GM19372 (cell line): Measurements from ENCODE around the gene UPP2.

Experiments used
- ATAC-seq: cut with Tn5 transposase; IDR thresholded peaks from one replicate; pipeline ENCODE4 v1.9.1; 2021; ENCODE audit warnings: mild to moderate bottlenecking, low read depth, moderate library complexity; ENCODE audit not compliant: unreplicated experiment

The UPP2 gene

DNA sequence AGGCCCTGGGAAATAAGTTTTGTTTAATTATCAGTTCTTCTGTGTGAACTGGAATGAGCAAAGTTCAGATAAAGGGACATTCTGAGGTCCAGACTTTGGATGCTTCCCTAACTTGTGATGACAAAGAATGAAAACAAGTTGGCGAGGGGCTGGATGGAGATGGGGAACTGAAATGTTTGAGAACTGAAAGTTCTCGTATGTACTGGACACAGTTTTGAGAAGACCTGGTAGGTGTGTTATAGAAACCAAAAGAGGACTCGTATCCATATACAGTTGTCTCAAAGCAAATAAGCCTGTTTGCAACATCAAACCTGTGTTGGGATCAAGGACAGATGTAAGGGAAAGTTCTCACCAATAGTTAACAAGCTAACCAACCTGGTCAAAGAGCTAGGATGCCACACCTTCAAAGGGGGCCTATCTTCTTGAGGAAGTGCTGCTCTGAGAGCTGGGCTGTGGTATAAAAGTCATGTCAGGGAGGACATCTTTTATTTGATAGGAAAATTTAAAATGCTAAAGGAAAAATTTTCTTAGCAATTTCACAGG is at the start of gene UPP2:
UPP2 (plus strand) TSS at position 493 of the 543 bp plus-strand sequence. CDS start 188 bp downstream, outside the sequence.
- no peak for ATAC-seq

DNA sequence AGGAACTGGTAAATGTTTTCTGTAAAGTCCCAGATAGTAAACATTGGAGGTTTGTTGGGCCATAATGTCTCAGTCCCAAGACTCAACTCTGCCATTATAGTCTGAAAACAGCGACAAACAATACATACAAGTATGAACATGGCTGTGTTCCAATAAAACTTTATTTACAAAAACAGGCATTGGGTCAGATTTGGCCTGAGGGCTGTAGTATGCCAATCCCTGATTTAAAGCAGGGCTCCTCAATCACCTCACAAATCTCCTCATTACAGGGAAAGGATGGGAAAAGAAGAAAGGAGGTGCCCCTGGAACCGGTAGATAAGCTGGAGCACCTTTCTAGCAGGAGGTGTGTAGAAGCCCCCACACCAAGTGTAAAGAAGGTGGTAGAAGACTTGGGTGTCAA is 48.9 kb upstream of the UPP2 start:
- no peak for ATAC-seq

DNA sequence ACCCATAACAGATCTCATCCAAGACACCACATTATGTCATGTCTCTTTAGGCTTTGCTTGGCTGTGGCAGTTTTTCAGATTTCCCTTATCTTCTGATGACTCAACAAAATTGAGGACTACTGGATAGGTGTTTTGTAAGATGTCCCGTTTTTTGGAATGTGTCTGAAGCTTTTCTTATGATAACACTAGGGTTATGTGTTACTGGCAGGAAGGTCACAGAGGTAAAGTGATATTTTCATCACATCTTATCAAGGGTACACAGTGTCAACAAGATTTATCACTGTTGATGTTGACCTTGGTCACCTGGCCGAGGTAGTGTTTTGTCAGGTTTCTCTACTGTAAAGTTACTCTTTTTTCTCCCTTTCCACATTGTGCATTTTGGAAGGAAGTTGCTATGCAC is 44.8 kb upstream of the UPP2 start:
- ATAC-seq = no peak

DNA sequence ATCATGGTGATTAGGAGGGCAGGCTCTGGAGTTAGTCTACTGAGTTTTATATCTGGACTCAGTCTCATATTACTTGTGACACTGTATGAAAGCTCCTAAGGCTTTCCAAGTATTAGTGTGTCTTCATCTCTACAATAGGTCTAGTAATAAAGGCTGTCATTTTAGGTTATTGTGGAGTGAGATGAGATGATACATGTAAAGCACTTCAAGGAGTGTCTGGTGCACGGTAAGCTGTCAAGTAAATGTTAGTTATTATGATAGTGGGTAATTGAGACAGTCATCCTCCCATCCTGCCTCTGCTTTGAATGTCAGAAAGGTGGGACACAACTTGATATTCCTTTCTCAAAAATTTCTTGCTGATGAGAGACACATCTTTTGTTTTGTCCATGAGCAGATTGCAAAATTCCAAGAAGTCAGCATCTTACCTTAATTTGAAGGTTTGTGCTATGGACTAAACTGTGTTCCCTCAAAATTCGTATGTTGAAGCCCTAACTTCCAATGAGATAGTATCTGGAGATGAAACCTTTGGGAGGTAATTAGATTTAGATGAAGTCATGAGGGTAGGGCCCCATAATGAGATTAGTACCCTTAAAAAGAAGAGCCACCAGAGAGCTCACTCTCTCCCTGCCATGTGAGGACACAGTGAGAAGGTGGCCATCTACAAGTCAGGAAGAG is 41.4 kb upstream of the UPP2 start:
- ATAC-seq = no peak

DNA sequence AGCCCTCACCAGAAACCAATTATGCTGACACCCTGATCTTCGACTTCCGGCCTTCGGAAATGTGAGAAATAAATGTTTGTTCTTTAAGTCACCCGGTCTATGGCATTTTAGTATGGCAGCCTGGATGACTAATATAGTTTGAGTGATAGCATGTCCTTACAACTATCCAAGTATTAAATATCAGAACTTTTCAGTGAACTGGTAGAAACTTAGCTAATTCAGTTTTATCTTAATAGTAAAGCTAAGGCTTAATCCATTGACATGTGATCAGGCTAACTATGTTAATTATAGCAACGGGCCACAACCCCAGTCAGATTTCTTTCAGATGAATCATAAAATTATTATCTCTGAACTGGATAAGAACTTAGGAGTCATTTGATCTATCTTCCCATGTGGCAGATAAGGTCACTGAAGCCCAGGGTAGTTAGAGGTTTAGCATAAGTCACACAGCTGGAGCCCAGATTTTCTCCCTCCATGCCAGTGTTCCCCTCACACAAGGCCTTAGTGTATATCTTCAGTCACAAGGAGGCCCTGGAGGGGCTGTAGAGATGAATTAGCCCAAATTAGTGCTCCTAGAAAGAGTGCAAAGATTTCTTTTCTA is 40.7 kb upstream of the UPP2 start:
- ATAC-seq = no peak

DNA sequence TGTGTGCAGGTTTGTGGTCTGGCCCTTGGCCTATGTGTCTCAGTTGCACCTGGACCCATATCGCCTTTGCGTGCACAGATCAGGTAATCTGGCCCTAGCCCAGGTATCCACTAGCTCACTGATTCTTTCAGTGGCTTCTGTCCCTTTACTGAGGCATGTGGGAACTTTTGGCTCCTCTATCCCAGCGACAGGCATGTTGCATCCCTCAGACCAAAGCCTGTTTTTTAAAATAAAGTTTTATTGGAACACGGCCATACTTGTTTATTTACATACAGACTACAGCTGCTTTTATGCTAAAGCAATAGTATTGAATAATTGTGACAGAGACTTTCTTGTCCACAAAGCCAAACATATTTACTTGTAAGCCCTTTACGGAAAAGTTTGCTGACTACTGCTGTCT is 39.9 kb upstream of the UPP2 start:
- ATAC-seq = no peak

DNA sequence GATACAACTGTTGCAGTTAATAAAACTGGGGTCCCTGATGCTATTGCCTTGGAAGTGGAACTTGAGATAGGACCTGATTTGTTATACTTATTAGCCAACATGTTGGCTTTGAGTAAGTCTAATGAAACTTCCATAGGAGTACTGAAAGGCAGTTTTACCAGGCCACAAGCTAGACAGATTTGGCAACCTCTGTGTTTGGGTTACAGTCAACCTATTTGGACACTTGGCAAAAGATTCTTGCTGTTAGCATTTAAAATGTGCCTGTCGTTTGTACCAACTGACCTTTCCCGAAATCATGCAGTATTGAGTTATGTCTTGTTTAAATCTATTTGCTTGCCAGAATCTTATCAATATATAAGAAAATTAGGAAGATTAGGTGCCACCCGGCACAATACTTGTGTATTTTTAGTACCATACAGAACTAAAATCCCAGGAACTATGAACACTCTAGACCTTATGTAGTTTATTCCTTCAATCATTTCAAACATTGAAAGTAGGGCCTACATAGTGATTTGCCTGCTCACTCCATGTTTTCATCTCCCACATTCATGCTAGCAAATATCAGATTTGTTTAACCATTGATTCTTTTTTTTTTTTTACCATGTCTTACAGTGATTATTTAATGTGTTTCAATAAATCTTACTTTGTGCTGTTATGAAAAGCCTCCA is 35.5 kb upstream of the UPP2 start:
- ATAC-seq = no peak

DNA sequence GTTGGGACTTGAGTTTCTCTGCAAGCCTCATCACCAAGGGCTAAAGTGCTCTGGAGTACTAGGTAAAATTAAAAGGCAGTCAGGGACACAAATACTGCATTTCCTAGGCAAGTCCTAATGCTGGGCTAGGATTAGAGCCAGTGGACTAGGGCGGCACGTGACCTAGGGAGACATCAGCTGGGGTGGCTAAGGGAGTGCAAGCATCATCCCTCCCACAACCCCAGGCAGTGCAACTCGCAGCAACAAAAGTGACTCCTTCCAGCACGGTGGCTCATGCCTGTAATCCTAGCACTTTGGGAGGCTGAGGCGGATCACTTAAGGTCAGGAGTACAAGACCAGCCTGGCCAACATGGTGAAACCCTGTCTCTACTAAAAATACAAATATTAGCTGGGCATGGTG is 30.7 kb upstream of the UPP2 start:
- ATAC-seq = no peak

DNA sequence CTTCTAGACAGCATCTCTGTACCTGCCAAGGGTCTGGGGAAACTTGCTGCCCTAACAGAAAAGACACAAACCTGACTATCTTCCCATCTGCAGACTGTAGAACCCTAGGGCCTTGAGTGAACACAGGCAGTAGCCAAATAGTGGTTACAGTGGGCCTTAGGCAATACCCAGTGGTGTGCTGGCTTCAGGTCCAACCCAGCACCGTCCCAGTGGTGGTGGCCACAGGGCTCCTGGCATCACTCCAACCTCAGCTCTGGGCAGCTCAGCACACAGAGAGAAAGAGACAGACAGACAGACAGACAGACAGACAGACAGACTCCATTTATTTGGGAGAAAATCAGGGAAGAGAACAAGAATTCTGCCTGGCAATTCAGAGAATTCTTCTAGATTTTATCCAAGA is 29.3 kb upstream of the UPP2 start:
- ATAC-seq = no peak

DNA sequence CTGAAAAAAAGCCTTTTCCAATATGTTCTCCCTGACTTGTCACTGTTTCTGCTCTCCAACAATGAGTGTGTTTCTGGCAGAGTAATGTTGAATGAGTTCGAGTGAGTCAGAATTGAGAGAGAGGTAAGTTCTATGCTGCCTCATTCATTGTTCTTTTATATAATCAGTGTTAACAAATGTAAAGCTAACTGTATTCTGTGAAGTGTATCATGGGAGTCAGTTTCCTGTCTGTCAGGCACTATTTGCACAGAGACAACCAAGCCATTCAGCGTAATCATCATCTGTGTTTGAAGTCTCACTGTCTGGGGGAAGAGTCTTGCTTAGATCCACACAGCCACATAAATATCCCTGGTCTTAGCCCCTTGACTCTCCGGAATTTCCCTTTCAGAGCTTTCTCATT is 22.0 kb upstream of the UPP2 start:
- no peak for ATAC-seq

DNA sequence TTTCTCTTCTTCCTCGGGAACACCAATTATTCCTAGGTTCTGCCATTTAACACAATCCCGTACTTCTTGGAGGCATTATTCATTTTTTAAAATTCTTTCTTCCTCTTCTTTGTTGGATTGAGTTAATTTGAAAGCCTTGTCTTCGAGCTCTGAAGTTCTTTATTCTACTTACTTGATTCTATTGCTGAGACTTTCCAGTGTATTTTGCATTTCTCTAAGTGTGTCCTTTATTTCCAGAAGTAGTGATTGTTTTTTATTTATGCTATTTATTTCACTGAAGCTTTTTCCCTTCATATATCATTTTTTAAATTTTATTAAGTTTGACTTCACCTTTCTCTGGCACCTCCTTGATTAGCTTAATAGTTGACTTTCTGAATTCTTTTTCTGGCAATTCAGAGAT is 13.6 kb upstream of the UPP2 start:
- ATAC-seq = no peak

DNA sequence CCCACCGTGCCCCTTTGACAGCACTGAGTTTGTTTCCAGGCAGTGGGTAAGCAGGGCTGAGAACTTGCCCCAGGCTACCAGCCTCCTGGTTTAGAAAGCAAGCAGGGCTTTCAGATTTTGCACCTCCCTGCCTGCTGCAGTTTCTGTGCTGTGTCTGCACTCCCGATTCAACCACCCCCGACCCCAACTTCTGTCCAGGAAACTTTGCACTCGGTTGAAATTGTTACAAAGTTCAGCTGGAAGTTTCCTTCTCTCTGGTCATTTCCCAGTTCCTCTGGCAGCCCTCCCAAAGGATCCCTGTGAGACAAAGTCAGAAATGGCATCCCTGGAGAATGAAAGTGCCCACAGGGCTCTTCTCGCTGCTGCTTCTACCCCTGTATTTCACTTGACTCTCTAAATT is 12.4 kb upstream of the UPP2 start:
- no peak for ATAC-seq

DNA sequence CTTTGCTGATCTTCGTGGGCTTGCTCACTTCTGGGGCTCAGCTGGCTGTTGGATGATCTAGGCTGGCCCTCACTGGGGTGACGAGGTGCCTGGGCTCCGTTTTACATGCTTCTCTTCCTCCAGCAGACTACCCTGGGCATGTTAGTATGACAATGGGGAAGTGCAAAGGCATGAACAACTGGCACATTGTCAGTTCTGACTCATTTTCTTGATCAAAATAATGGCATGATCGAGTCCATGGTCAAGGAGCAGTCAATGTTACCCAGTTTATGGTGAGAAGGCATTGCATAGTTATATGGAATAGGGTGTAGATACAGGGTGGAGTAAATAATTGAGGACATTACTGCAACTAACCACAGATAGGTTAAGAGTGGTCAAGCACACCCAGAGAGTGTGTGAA is 10.0 kb upstream of the UPP2 start:
- ATAC-seq = no peak

DNA sequence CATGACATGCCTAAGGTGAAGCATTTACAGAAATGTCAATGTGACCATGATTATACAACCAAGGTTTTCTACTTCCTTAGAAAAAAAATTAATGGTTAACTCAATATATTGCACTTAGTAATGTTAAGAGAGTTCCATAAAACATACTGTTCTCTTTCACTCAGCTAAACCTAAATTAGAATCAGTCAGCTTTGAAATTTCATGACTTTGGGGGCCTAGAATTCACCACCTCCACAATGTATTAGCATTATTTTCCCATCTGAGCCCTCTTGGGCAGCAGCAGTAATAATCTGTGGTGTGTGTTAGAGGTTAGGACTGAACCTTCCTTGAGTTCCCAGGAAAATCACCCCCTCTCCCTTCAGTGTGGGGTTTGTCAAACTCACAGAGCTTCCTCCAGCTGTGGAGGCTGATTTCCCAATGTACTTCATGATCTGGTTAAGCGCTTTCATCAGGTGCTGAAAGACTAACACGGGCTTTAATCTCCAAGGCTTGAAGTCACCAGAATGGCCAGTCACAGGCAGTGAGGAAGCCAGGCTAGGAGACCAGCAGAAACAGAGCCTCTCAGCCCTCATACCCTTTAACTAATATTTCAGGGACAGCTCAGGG is 7.1 kb upstream of the UPP2 start:
- ATAC-seq = no peak

DNA sequence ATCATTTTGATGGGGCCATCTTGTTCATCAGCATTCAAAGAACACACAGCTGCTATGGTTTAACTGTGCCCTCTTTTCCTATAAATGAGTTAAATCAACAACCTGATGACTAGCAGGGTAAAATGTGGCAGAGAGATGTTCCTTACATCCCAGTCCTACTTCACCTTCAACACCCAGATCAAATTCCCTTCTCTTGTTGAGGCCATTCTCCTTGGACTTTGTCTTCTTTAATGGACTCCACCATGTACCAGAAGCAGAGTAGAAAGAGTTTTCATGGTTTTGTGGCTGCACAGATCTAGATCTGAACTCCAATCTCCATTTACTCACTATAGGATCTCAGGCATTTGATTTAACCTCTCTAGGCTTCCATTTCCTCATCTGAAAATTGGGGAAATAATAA is 6.4 kb upstream of the UPP2 start:
- ATAC-seq = no peak

DNA sequence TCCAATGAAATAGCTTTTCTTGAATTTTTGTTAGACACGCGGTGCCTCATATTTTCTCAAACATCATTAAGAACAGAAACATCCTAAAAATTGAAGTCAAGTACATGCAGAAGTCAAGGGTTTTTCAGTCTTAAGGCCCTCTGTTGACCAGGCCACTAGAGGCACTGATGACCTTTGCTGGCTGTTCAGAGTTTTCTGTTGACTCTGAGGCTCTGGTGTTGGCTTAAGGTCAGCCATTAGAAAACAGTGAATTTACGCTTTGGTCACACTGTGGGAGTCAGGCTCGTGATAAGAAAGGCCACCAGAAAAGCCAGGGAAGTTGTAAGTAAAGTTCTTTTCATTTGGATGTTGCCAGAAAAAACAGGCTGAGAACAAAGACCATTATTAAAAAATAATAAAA is 5.8 kb upstream of the UPP2 start:
- ATAC-seq = no peak

DNA sequence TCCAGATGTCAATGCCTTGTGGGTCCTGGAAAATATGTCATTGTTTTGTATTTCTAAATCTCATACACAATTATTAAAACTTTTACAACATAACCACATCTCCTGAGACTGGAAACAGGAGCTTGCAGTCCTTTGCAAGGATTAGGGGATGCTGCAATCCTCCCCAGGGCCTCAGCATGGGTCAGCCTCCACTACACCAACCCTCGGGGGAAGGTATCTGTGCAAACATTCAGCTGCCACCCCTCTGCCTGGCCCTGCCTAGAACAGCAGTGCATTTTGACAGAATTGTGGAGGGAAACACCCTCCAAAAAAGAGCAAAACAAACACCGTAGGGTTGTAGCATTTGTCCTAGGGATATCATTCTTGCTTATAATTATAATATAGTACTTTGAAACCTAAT is 4.2 kb upstream of the UPP2 start:
- ATAC-seq = no peak

DNA sequence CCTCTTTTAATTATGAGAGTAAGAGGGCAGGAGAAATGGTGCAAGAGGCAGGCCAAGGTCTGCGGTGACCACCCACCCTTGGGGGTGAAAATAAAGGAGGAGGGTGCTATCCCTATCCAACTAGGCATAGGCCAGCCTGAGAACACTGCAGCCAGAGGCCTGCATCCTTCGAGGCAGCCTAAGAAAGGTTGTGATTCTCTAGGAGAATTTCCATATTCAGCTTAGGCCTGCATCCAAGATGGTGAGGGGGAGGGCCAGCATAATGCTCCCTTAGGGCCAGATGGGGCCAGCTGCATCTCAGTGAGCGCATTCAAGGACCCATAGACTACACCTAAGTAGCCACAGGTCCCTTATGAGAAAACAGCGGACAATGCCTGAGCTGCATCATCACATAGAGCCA is 3.5 kb upstream of the UPP2 start:
- ATAC-seq = no peak

DNA sequence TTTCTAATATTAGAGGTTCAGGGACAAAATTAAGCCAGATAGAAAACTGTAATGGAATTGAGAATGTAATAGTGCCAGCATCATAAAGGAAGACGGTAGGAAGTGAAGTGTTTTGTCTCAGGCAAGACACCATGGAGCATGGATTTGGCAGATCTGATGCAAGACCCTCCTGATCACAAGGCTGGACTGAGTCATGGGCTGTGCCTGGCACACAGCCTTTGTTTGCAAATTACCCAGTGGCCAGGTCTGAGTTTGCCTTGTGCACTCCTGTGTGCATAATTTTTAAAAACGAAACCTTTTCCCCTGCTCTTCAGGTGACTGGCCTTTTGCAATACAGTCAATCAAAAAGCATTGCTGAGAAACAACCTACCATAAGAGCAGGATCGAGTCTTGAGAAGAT is 2.0 kb upstream of the UPP2 start:
- ATAC-seq = no peak

DNA sequence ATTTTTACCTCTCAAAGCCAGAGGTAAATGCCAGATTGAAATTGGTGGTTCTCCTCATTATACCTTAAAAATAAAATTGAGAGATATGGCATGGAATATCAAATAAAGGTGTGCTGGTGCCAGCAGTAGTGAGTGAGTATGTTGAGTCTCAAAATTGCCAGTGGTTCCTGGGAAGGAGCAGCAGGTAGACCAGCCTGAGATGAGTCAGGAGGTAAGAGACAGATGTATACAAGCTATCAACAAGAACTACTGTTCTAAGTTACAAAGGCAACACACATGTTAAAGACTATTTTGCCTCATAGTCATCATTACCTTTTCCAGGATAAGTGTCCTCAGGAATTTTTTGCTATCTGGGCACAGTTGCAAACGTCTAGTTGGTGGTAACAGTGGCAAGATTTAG is 1.3 kb upstream of the UPP2 start:
- ATAC-seq = no peak

DNA sequence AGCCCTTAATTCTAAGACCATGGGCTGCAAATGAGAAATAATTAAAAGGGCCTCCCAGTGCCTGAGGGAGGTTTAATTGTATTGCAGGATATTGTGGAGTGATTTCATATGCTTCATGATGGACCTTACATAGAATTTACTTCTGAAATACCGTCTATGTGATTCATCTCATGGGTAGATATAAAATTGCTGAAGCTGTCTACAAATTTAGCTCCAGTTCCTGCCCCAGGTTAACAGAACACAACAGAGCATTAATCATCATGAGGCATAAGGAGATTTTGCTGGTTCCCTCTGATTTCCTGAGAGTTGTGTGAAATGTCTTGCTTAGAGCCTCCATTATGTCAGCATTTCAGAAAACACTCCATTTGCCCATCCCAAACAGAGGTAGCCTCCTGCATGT is 770 bp downstream of the UPP2 start:
- no peak for ATAC-seq
